Tibial nerve (tissue), 4 donors: ENCODE results near the gene EPHX1. TPM values are rescaled to one million over a fixed set of nuclear protein-coding genes. Genes with fewer than 3 reads are reported as not detected.
A peak's percentile ranks its signal among the peaks of the same experiment; 100 is the strongest.

Experiments used
- DNase-seq, 2 donors: peaks; one replicate each; pipeline ENCODE4 v3.0.0-alpha.2; 2019; ENCODE audit warnings: low spot score in 2 of 2
- H3K27ac ChIP-seq, 4 donors: fragments of 200-600 bp; sonication (generic) in 3 of 4; one replicate each; pipeline ENCODE4 v1.5.1; 2017 to 2019; ENCODE audit warnings: mild to moderate bottlenecking in 1 of 4
- H3K27me3 ChIP-seq, 2 donors: fragments of 200-600 bp; sonication (generic) in 1 of 2; one replicate each; pipeline versions ENCODE4 v1.5.1 to v1.6.0; 2017 to 2019
- H3K36me3 ChIP-seq, 3 donors: fragments of 200-600 bp; sonication (generic); one replicate each; pipeline ENCODE4 v1.5.1; 2018 to 2019
- H3K4me1 ChIP-seq, 4 donors: fragments of 200-600 bp; sonication (generic) in 3 of 4; one replicate each; pipeline ENCODE4 v1.5.1; 2017 to 2019
- H3K4me3 ChIP-seq, 4 donors: fragments of 200-600 bp; sonication (generic) in 3 of 4; one replicate each; pipeline ENCODE4 v1.5.1; 2017 to 2019; ENCODE audit warnings: mild to moderate bottlenecking in 1 of 4, moderate library complexity in 1 of 4
- H3K9me3 ChIP-seq, 4 donors: fragments of 200-600 bp; sonication (generic) in 3 of 4; one replicate each; pipeline ENCODE4 v1.5.1; 2017 to 2019
- CTCF ChIP-seq, 5 experiments: fragments of 200-600 bp in 3 of 5; fragments of 450-650 bp in 2 of 5; sonication (generic) in 3 of 5; IDR thresholded peaks; one replicate each; pipeline ENCODE4 v1.5.1; 2016 to 2019; ENCODE audit warnings: antibody characterized with exemption in 5 of 5, mild to moderate bottlenecking in 3 of 5, moderate library complexity in 2 of 5
- EP300 ChIP-seq, 2 donors: sonication (generic); formaldehyde crosslinking; IDR thresholded peaks; one replicate each; pipeline ENCODE4 v1.6.1; 2017; ENCODE audit warnings: antibody characterized with exemption in 2 of 2, mild to moderate bottlenecking in 1 of 2
- POLR2A ChIP-seq, 2 donors: fragments of 450-650 bp; IDR thresholded peaks; one replicate each; pipeline ENCODE4 v1.6.1; 2017; ENCODE audit warnings: antibody characterized with exemption in 2 of 2, mild to moderate bottlenecking in 2 of 2, moderate library complexity in 2 of 2
- WGBS, 2 donors: methylation state at CpG; one replicate each; pipeline ENCODE4 v1.1.5; 2018; 5-methylcytosine and 5-hydroxymethylcytosine counted together
- total RNA-seq, 4 donors: library from RNA; depleted of rRNA; stranded (reverse); fragments of >200 nt; gene quantifications; one replicate each; pipeline ENCODE4 v1.1.0, GENCODE V29; 2016

EPHX1 gene
- total RNA-seq, 4 donors from 2014 or later = 80.1 to 203 (median 133) TPM

DNA sequence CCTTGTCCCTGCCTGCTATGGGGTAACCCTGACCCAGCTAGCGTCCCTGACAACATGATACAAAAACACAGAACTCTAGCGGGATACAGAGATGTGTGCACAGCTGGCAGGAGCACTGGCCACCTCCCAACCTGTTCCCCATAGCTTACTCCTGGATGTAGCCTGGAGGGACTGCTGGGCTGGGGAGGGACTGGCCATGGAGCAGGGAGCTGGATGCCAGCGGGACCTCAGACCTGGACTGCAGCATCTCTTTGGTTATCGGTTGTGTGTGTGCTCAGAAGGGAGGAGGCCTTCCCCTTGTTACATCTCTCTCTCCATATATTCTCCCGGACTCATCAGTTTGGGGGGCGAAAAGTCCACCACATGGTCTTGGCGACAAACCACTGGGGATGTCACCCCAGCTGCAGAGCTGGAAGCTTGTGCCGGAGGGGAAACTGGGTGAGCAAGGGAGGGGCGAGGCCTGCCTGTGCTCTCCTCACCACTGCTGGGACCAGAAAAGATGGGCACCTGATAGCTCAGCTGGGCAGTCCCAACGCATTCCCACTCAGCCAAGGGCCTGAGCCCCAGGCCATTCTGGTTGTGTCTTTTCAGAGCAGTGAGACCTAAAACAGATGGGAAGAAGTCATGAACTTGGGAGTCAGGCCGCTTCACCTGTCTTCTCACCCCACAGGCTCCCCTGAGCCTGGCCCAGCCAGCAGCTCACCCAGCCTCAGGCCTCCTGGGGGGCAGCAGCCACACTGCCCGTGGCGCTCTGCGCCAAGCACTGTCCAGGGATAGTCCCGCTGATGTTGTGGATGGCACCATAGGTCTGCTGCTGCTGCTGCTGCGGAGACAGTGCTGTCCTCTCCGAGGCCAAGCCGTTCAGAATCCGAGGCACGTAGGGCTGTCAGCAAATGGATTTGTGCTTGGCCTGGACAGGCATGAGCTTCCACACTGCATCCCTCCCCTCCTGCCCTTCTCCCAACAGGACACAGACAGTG, 36.7 kb downstream of the EPHX1 start:
- TF ChIP-seq CTCF (IDR thresholded peaks at IDR 0.05) (no peak), EP300 (IDR thresholded peaks at IDR 0.05) (no peak), POLR2A (IDR thresholded peaks at IDR 0.05) (no peak)
- Histone ChIP-seq H3K27ac (no peak overlapping the region), H3K4me3 (no peak overlapping the region), H3K4me1 (peaks cover 0 to 23% (median 7%) of the 10 kb centered on the region in 4 donors), H3K36me3 (peaks cover 0 to 98% (median 12%) of the 10 kb centered on the region in 3 donors), H3K27me3 (no peaks in the 10 kb centered on the region), H3K9me3 (no peaks in the 10 kb centered on the region)
- DNase-seq = no peak
- 87 to 88% methylated on average over 15 to 20 of the region's 20 CpGs for WGBS, 2 donors

- Histone ChIP-seq H3K27me3 (no peaks in the 10 kb centered on the region), H3K9me3 (no peaks in the 10 kb centered on the region), H3K4me1 (peaks cover 0 to 29% (median 7%) of the 10 kb centered on the region in 4 donors), H3K36me3 (peaks cover 0 to 98% (median 16%) of the 10 kb centered on the region in 3 donors), H3K27ac (peak overlapping the region in 1 of 4 donors; percentile 50), H3K4me3 (no peak overlapping the region)
- TF ChIP-seq POLR2A (IDR thresholded peaks at IDR 0.05) (no peak), CTCF (IDR thresholded peaks at IDR 0.05) (no peak), EP300 (IDR thresholded peaks at IDR 0.05) (no peak)
- WGBS, 2 donors = 74 to 89% methylated on average over 4 of the region's 4 CpGs
- DNase-seq = no peak
These were observed 37.7 kb downstream of the EPHX1 start for GRCh38 chr1:225847610-225848009.

GRCh38 chr1:225848030-225848955, 38.4 kb downstream of the EPHX1 start:
- DNase-seq = no peak
- H3K4me1 ChIP-seq = peaks cover 0 to 29% (median 7%) of the 10 kb centered on the region in 4 donors
- TF ChIP-seq POLR2A (IDR thresholded peaks at IDR 0.05) (no peak), CTCF (IDR thresholded peaks at IDR 0.05) (no peak), EP300 (IDR thresholded peaks at IDR 0.05) (no peak)
- WGBS, 2 donors = 48 to 50% methylated on average over 16 of the region's 16 CpGs
- H3K27me3 ChIP-seq = no peaks in the 10 kb centered on the region
- H3K27ac ChIP-seq = peak overlapping the region in 2 of 4 donors; percentile 8 to 50
- peaks cover 0 to 98% (median 16%) of the 10 kb centered on the region in 3 donors for H3K36me3 ChIP-seq
- no peak overlapping the region for H3K4me3 ChIP-seq
- H3K9me3 ChIP-seq = no peaks in the 10 kb centered on the region

- peaks cover 0 to 98% (median 16%) of the 10 kb centered on the region in 3 donors for H3K36me3 ChIP-seq
- H3K27me3 ChIP-seq = no peaks in the 10 kb centered on the region
- H3K4me1 ChIP-seq = peaks cover 0 to 29% (median 7%) of the 10 kb centered on the region in 4 donors
- no peaks in the 10 kb centered on the region for H3K9me3 ChIP-seq
- no peak overlapping the region for H3K4me3 ChIP-seq
- peak overlapping the region in 1 of 4 donors; percentile 24 for H3K27ac ChIP-seq
- TF ChIP-seq POLR2A (IDR thresholded peaks at IDR 0.05) (no peak), CTCF (IDR thresholded peaks at IDR 0.05) (no peak), EP300 (IDR thresholded peaks at IDR 0.05) (no peak)
- 46 to 54% methylated on average over 7 of the region's 7 CpGs for WGBS, 2 donors
- no peak for DNase-seq
These were observed 40.0 kb downstream of the EPHX1 start for GRCh38 chr1:225849925-225850324.
